Measurements from ENCODE around the gene MYO10. TPM values are rescaled to one million over a fixed set of nuclear protein-coding genes. Genes with fewer than 3 reads are reported as not detected.
"Not testable (repeated sequence)": the region's sequence is repeated elsewhere in the genome, so short reads cannot be mapped to it uniquely, and the experiment has no call there.

MYO10 gene
- total RNA-seq, 1 donor from 2014 or later = 23.1 TPM

DNA sequence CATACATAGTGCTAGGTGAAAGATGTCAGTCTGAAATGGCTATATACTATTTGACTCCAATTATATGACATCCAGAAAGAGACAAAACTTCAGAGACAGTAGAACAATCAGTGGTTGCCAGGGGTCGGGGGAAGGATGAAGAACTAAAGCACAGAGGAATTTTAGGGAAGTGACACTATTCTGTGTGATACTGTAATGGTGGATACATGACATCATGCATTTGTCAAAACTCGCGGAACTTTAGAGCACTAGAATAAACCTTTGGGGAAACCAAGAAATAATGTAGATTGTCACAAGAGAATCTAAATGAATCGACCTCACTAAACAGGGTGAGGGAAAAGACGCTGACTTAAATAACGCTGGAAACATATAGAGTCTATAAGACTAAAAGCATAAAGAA, 212.3 kb downstream of the MYO10 start:
- Mint-ChIP-seq H3K4me1 (ENCODE audit: low read depth, unreplicated experiment) (peaks cover 30% of the 10 kb centered on the region), H3K9me3 (ENCODE audit: unreplicated experiment) (no peaks in the 10 kb centered on the region), H3K4me3 (ENCODE audit: unreplicated experiment) (no peak overlapping the region), H3K27me3 (ENCODE audit: unreplicated experiment) (no peaks in the 10 kb centered on the region), H3K36me3 (ENCODE audit: unreplicated experiment) (peaks cover 5% of the 10 kb centered on the region), H3K27ac (ENCODE audit: unreplicated experiment) (peak overlapping the region; percentile 44)
- no peak for DNase-seq
- no peak for TF ChIP-seq CTCF (IDR thresholded peaks at IDR 0.05; ENCODE audit: partially characterized antibody, unreplicated experiment)

DNA sequence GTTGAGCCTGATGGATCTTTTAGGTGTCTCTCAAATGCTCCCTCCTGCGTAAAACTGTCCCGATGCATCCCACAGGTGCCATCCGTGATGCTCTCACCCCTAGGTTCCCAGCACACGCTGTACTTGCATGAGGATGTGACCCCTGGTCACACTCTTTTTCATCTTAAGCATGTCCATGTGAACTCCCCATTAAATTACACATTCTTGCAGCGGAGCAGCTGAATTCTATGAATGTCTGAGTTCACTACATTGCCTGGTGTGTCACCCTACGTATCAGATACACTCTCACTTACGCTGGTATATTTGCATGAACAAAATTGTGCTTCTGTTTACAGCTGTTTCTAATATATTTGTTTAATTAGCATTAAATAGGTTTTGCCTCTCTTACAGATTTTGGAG, 214.0 kb downstream of the MYO10 start:
- Mint-ChIP-seq H3K9me3 (ENCODE audit: unreplicated experiment) (peaks cover 3% of the 10 kb centered on the region), H3K4me1 (ENCODE audit: low read depth, unreplicated experiment) (peaks cover 21% of the 10 kb centered on the region), H3K4me3 (ENCODE audit: unreplicated experiment) (no peak overlapping the region), H3K27ac (ENCODE audit: unreplicated experiment) (peak overlapping the region; percentile 67), H3K36me3 (ENCODE audit: unreplicated experiment) (peaks cover 10% of the 10 kb centered on the region), H3K27me3 (ENCODE audit: unreplicated experiment) (peaks cover 3% of the 10 kb centered on the region)
- TF ChIP-seq CTCF (IDR thresholded peaks at IDR 0.05; ENCODE audit: partially characterized antibody, unreplicated experiment) = no peak
- DNase-seq = no peak

- peaks cover 3% of the 10 kb centered on the region for H3K27me3 Mint-ChIP-seq (ENCODE audit: unreplicated experiment)
- H3K27ac Mint-ChIP-seq (ENCODE audit: unreplicated experiment) = peak overlapping the region; percentile 67
- TF ChIP-seq CTCF (IDR thresholded peaks at IDR 0.05; ENCODE audit: partially characterized antibody, unreplicated experiment) = no peak
- H3K4me3 Mint-ChIP-seq (ENCODE audit: unreplicated experiment) = no peak overlapping the region
- no peak for DNase-seq
- peaks cover 20% of the 10 kb centered on the region for H3K4me1 Mint-ChIP-seq (ENCODE audit: low read depth, unreplicated experiment)
- peaks cover 3% of the 10 kb centered on the region for H3K9me3 Mint-ChIP-seq (ENCODE audit: unreplicated experiment)
- H3K36me3 Mint-ChIP-seq (ENCODE audit: unreplicated experiment) = peaks cover 10% of the 10 kb centered on the region
Measured at GRCh38 chr5:16721151-16722096, 214.7 kb downstream of the MYO10 start.

GRCh38 chr5:16718036-16718435, 218.1 kb downstream of the MYO10 start:
- H3K27ac Mint-ChIP-seq (ENCODE audit: unreplicated experiment); H3K9me3 Mint-ChIP-seq (ENCODE audit: unreplicated experiment); H3K36me3 Mint-ChIP-seq (ENCODE audit: unreplicated experiment); H3K27me3 Mint-ChIP-seq (ENCODE audit: unreplicated experiment); DNase-seq; H3K4me3 Mint-ChIP-seq (ENCODE audit: unreplicated experiment): not testable (repeated sequence)
- peaks cover 34% of the 10 kb centered on the region for H3K4me1 Mint-ChIP-seq (ENCODE audit: low read depth, unreplicated experiment)

GRCh38 chr5:16713386-16713928, 222.6 kb downstream of the MYO10 start:
- no peak for TF ChIP-seq CTCF (IDR thresholded peaks at IDR 0.05; ENCODE audit: partially characterized antibody, unreplicated experiment)
- peak; percentile 70 for DNase-seq
- Mint-ChIP-seq H3K27ac (ENCODE audit: unreplicated experiment) (peak overlapping the region; percentile 69), H3K36me3 (ENCODE audit: unreplicated experiment) (peaks cover 4% of the 10 kb centered on the region), H3K27me3 (ENCODE audit: unreplicated experiment) (peaks cover 3% of the 10 kb centered on the region), H3K4me3 (ENCODE audit: unreplicated experiment) (peak overlapping the region; percentile 70), H3K9me3 (ENCODE audit: unreplicated experiment) (peaks cover 3% of the 10 kb centered on the region), H3K4me1 (ENCODE audit: low read depth, unreplicated experiment) (peaks cover 35% of the 10 kb centered on the region)

Data from glutamatergic neuron (in vitro differentiated cells).